GM21723 (cell line): Measurements from ENCODE around the gene IFTAP.
A peak's percentile ranks its signal among the peaks of the same experiment; 100 is the strongest.
"Not testable (repeated sequence)": the region's sequence is repeated elsewhere in the genome, so short reads cannot be mapped to it uniquely, and the experiment has no call there.

ENCODE experiments used
- ATAC-seq: cut with Tn5 transposase; IDR thresholded peaks from one replicate; pipeline ENCODE4 v1.9.1; 2021; ENCODE audit warnings: mild to moderate bottlenecking, moderate library complexity; ENCODE audit not compliant: unreplicated experiment

Gene IFTAP, protein sequence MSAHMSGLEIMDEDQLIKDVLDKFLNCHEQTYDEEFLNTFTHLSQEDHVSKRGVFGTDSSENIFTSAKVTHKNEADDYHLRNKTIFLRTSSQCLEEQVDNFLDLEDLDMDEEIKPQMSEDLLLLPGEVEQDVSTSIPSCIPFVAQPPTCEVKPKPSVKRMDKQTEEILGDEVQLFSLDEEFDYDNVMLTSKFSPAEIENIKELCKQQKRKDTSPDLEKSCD

DNA sequence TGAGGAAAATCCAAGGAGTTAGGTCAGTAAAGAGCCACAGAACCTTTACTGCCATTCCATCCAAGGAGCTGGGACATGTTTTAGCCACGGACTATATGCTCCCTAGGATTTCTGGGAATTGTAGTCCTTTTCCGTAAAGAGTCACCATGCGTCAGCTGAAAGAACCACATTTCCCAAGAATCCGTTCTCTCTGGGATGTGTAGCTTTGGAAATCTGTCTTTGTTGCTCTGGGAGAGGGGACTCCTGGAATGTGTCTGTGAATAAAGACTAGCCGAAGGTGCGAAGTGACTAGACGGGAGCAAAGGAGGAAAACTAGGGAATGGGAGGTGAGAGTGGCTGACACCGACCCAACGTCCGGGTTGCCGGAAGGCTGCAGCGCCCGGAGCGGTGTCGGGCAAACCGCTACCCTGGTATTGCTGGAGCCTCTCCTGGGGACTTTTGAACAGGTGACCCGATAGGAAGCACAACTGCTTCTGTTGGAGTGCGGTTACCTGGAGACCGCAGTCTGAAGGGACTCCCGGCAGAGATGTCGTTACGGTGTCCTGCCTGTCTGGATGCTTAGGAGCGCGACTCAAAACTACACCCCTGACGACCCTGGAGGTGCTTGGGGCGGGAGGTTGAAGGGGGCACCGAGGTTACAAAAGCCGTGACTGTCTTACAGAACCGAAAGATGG, at the start of gene IFTAP:
Gene IFTAP (plus strand): TSS at position 187 of the 674 bp plus-strand sequence. CDS start 15,602 bp downstream, outside the sequence.
- ATAC-seq: peak; percentile 92

DNA sequence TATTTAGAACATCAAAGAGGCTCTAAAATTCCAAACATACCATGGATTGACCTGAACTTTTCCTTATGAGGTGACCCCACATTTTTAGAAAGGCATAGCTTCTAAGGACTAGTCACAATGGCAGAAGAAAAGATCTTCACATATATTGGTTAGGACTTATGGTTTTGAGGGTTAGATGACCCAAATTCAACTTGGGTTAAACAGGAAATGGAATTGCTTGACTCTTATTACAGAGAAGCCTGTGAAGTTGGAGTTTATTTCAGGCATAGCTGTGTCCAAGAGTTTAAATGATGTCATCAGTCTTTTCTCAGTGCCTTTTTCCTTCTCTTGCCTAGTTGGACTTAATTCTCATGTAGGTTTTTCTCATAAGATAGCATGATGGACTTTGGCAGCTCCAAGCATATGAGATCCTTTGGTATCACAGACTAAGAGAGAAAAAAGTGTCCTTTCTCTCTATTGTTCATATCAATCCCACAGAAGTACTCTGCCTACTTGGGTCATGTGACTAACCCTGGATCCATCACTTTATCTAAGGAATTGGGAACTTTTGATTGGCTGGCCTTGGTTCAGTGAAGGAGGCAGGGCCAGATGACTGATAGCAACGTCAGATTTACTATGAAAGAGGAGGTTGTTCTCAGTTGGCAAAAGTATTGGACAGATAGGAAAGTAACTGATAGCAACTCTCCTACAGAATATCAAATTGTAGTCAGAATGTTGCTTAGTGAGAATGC, 43.8 kb upstream of the IFTAP start:
- no peak for ATAC-seq

DNA sequence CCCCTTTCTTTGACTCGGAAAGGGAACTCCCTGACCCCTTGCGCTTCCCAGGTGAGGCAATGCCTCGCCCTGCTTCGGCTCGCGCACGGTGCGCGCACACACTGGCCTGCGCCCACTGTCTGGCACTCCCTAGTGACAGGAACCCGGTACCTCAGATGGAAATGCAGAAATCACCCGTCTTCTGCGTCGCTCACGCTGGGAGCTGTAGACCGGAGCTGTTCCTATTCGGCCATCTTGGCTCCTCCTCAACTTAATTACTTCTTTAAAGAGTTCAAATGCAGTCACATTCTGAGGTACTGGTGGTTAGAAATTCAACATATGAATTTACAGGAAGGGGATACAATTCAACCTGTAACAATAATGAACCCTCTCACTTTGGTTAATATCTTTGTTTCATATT, 36.9 kb upstream of the IFTAP start:
- not testable (repeated sequence) for ATAC-seq

DNA sequence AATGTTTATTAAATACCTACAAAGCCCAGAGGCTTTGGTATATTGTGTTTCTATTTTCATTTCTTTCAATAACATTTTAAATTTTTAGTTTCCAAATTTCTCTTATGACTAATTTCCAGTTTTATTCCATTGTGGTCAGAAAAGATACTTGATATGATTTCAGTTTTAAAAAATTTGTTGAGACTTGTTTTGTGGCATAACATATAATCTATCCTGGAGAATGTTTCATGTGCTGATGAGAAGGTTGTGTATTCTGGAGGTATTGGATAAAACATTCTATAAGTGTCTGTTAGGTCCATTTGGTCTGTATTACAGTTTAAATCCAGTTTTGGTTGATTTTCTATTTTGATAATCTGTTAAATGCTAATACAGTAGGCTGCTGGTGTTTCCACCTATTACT, 36.3 kb upstream of the IFTAP start:
- ATAC-seq: no peak

DNA sequence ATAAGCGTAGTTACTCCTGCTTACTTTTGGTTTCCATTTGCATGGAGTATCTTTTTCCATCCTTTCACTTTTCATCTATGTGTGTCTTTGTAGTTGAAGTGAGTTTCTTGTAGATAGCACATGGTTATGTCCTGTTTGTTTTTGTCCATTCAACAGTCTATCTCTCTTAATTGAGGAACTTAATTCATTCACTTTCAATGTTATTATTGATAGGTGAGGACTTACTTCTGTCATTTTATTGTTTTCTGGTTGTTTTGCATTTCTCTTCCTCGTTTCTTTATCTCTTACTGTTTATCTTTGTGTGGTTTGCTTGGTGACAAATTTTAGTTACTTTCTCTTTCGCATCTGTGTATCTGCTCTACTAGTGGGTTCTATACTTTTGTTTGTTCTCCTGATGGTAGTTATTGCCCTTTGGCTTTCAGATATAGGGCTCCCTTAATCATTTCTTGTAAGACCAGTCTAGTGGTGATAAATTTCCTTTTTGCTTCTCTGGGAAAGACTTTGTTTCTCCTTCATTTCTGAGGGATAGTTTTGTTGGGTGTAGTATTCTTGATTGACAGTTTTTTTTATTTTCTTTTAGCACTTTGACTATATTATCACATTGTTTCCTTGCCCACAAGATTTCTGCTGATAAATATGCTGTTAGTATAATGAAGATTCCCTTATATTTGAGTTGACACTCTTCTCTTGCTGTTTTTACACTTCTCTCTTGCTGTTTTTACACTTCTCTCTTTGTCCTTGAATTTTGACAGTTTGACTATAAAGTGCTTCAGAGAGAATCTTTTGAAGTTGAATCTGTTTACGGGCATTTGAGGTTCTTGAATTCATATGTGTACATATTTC, 35.5 kb upstream of the IFTAP start:
- peak; percentile 100 for ATAC-seq

DNA sequence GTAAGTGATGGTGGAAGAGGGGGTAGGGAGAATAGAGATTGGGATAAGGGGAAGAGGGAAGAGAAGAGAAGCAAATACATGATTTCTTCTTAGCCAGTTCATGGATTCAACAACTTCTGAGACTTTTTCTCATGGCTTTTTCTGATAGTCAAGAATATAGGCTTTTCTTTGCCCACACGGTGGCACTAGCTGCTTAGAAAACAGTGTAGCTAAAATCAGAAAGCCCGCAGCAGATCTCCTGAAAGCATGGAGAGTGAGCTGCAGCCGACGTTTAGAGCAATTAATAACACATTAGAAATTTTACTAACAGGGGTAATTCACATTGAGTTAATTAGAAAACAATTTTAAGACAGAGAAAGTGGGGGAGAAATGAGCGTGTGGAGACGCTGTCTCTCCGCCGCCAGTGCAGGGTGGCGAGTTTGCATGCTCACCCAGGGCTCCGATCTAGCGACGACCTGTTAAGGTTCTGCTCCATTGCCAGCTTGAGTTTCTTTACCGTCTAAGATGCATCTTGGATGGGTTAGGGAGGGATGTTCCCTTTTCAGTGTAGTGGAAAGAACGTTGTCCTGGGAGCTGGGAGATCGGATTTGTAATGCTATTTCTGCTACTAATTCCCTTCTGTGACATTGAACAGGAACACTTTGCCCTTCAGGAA, 29.8 kb upstream of the IFTAP start:
- ATAC-seq: peak; percentile 72

DNA sequence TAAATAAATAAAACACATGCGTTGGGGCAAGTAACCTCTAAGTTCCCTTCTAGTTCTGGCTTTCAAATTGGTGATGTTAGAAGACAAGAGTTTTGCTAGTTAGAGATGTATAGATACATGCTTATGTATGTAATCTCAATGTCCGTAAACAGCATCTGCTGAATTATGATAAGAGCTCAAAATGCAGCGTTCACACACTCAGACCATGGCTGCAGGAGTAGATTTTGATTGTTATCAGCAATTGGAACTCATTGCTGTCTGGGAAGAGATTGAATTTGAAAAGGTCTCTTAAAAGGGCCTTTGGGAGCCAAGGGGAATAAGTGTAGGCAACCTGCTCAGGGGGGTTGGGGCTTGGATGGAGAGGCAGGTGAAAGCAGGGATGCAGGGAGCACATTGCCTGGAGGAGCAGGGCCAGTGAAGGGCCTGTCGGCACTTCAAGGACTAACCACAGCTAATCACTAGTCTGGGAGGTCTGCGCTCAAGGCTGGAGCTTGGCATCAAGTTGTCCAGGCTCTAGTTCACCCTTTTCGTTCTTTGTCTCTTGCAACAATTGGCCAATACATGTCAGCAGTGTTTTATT, 29.2 kb upstream of the IFTAP start:
- ATAC-seq: no peak

DNA sequence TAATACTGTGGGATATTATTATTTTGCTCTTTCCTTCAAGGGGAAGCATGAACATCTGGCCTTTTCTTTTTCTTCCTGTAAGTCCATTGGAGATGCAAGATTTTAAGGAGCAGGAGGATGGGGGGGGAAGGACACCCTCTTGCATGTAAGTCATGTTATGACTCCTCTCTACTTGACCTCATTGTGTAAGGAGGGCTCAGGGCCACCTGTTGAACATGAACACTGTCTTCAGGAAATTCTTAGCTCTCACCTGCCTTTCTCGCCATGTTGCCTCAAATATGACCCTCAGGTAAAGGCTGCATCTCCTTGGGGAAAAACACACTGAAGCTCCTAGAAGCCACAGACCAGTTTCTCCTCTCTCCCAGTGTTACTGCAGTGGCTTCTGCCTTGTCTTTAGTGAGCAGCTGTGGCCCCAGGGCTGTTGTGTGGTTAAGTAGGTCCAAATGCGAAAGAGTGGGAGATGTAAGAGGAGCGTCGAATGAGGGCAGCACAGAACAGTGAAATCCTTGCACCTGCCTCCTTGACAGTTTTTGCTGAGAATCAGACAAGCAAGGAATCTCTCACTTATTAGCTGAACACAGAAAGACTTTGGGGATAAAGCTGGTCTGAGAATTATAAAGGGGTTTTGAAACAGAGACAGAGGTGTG, 27.8 kb upstream of the IFTAP start:
- ATAC-seq: no peak

DNA sequence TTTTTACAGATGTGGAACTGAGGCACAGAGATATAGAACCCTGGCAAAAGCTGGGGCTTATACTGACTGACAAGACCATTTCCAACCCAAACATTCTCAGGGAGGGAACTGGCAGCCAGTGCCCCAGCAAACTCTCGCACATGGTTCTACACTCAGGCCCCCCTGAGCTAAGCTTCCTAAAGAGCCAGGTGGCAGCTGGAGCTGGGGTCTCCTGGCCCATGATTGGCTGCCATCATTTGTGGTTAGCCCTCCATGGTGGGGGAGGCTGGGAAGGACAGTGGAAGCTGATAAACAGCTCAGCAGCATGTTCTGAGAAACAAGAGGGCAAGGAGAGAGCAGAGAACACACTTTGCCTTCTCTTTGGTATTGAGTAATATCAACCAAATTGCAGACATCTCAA, 26.6 kb upstream of the IFTAP start, which contains the start of gene RAG1:
Gene RAG1 (plus strand): TSS at position 314 of the 400 bp plus-strand sequence. CDS start 5,298 bp downstream, outside the sequence.
- ATAC-seq: no peak

DNA sequence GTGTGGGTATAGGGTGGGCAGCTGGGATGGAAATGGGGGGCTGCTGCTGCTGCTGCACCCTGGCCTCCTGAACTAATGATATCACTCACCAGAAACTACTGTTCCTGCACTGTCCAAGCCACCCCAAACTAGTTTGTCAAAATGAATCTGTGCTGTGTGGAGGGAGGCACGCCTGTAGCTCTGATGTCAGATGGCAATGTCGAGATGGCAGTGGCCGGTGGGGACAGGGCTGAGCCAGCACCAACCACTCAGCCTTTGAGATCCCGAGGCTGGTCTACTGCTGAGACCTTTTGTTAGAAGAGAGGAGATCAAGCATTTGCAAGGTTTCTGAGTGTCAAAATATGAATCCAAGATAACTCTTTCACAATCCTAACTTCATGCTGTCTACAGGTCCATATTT, 25.2 kb upstream of the IFTAP start:
- no peak for ATAC-seq

DNA sequence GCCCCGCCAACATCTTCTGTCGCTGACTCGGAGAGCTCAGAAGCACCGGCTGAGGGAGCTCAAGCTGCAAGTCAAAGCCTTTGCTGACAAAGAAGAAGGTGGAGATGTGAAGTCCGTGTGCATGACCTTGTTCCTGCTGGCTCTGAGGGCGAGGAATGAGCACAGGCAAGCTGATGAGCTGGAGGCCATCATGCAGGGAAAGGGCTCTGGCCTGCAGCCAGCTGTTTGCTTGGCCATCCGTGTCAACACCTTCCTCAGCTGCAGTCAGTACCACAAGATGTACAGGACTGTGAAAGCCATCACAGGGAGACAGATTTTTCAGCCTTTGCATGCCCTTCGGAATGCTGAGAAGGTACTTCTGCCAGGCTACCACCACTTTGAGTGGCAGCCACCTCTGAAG, 19.8 kb upstream of the IFTAP start:
- ATAC-seq: no peak

DNA sequence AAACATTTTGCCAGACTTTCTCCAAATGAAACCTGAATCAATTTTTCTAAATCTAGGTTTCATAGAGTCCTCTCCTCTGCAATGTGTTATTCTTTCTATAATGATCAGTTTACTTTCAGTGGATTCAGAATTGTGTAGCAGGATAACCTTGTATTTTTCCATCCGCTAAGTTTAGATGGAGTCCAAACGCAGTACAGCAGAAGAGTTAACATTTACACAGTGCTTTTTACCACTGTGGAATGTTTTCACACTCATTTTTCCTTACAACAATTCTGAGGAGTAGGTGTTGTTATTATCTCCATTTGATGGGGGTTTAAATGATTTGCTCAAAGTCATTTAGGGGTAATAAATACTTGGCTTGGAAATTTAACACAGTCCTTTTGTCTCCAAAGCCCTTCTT, 16.9 kb upstream of the IFTAP start:
- no peak for ATAC-seq

DNA sequence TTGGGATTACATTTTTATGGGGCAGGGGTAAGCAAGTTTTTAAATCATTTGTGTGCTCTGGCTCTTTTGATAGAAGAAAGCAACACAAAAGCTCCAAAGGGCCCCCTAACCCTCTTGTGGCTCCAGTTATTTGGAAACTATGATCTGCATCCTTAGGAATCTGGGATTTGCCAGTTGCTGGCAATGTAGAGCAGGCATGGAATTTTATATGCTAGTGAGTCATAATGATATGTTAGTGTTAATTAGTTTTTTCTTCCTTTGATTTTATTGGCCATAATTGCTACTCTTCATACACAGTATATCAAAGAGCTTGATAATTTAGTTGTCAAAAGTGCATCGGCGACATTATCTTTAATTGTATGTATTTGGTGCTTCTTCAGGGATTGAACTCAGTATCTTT, 16.4 kb upstream of the IFTAP start:
- ATAC-seq: no peak

DNA sequence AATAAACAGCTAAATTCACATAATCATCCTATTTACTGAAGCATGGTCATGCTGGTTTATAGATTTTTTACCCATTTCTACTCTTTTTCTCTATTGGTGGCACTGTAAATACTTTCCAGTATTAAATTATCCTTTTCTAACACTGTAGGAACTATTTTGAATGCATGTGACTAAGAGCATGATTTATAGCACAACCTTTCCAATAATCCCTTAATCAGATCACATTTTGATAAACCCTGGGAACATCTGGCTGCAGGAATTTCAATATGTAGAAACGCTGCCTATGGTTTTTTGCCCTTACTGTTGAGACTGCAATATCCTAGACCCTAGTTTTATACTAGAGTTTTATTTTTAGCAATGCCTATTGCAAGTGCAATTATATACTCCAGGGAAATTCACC, 15.8 kb upstream of the IFTAP start:
- no peak for ATAC-seq

DNA sequence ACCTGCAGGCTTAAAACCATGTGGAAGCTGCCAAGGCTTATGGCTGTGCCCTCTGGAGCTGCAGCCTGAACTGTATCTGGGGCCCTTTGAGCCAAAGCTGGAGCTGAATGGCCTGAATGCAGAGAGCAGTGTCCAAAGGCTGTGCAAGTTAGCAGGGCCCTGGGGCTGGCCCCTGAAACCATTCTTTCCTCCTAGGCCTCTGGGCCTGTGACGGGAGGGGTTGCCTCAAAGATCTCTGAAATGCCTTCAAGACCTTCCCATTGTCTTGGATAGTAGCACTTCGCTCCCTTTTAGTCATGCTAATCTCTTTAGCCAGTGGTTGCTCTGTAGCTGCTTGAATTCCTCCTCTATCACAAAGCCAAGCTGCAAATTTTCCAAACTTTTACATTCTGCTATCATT, 12.8 kb upstream of the IFTAP start:
- no peak for ATAC-seq

DNA sequence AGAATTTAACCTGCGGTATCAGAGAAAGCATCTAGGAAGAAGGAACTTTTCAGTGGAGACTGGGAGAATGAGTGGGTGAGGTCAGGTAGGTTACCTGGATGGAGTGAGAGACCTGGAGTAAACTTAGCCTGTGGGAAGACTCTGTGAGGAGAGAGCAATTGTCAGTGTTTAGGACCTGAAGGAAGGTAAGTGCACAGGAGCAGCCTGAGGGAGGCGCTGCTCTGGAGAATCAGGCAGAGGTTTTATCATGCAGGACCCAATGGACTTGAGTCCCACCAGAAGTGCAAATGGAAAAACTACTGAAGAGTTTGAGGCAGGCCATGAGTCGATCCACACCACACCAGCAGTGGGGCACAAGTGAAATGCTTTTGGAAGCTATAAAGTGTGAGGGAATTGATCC, 10.6 kb upstream of the IFTAP start:
- ATAC-seq: no peak

DNA sequence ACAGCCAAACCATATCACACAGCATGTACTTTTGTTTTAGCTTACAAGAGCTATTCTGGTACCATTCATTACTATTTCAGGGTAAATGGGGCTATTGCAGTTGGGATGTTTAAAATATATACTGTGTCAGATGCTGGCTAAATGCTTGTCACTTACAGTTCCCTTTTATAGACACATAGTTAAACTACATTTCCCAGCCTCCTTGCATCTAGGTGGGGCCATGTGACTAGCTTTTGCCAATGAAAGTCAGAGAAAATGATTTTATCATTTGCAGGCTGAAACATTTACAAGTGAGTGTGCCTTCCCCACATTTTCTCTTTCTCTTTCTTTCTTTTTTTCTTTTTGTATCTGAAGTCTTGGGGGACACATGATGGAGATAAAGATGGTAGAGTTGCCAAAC, 7.8 kb upstream of the IFTAP start:
- ATAC-seq: peak; percentile 83

DNA sequence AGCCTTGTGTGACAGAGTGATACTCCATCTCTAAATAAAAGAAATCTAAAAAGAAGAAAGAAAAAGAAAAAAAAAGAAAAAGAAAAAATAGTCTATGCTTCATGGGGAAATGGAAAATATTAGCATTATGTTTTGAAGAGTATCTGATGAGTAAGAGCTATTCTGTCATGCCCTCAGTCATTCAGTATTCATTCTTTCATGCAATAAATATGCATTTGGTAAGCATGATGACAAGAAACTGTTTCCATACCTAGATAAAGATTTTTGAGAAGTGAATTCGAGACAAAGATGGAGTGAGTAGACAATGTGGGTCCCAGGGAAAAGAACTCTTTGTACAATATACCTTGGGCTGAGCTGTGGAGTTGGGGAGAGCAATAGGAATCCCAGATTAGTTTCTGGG, 6.2 kb upstream of the IFTAP start:
- no peak for ATAC-seq

DNA sequence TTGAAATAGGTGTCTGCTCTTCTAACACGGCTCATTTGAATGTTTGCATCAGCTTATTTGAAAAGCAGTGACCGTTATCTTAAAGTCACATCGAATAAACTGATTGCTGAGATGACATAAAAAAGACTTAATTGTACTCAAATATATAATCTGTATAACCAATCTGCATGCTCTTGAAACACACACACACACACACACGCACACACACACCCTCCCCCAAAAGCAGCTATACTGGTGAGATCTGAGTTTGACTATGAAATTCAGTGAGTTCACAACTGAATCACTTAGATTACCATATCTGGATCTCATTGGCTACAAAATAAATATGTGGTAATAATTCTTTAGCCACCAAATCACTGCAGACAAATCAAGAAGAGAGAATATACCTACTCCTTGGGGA, 3.8 kb upstream of the IFTAP start:
- no peak for ATAC-seq

DNA sequence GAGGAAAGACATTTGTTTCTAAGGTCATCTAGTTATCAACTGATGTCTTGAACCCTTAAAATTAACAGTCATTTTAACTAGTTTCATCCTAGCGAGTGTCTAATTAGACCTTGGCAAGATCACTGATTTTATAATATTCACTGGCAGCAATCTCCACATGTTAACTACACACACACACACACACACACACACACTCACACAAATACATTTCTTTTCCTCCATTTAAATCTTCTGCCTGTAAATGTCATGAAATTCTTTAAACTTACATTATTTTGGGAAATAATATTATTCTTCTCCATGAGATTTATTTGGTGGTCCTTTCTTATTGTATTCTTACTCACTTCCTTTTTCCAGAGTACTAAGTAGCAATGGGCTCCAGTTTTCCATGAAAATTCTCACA, 2.9 kb upstream of the IFTAP start:
- no peak for ATAC-seq
